ENCODE data around the gene FOXN3.
"Not testable (repeated sequence)": the region's sequence is repeated elsewhere in the genome, so short reads cannot be mapped to it uniquely, and the experiment has no call there.

Gene FOXN3

DNA sequence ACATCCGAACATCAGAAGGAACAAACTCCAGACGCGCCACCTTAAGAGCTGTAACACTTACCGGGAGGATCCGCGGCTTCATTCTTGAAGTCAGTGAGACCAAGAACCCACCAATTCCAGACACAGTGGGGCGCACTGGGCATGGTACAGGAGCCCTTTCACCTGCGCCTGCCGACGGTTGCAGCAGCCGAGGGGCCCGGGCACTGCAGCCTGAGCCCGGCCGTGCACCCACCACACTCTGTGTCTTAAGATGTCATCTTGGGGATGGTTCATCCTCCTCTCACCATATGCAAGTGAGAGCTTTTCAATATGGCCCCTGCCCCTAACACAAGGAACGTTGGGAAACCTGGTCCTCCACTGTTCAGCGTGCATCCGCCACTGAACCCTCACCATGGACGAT lies 304.3 kb downstream of the FOXN3 start:
- DNase-seq, result no peak

DNA sequence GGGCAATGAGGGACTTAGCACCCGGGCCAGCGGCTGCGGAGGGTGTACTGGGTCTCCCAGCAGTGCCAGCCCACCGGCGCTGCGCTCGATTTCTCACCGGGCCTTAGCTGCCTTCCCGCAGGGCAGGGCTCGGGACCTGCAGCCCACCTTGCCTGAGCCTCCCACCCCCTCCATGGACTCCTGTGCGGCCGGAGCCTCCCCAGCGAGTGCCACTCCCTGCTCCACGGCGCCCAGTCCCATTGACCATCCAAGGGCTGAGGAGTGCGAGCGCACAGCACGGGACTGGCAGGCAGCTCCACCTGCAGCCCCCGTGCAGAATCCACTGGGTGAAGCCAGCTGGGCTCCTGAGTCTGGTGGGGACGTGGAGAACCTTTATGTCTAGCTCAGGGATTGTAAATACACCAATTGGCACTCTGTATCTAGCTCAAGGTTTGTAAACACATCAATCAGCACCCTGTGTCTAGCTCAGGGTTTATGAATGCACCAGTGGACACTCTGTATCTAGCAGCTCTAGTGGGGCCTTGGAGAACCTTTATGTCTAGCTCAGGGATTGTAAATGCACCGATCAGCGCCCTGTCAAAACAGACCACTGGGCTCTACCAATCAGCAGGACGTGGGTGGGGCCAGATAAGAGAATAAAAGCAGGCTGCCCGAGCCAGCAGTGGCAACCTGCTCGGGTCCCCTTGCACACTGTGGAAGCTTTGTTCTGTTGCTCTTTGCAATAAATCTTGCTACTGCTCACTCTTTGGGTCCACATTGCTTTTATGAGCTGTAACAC lies 305.1 kb downstream of the FOXN3 start:
- DNase-seq, result not testable (repeated sequence)

DNA sequence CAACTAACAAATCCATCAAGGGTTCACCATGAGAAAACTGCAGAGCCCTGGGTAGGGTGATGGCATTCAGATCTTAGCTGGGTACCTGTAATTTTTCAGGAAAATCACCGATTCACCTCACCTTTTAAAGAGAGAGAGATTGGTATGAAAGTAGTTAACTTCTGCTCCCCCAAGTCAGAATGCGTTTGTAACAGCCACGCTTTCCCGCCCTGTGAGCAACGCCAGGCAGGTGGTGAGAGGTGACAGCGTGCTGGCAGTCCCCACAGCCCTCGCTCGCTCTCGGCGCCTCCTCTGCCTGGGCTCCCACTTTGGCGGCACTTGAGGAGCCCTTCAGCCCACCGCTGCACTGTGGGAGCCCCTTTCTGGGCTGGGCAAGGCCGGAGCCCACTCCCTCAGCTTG lies 305.8 kb downstream of the FOXN3 start:
- DNase-seq, result not testable (repeated sequence)

DNA sequence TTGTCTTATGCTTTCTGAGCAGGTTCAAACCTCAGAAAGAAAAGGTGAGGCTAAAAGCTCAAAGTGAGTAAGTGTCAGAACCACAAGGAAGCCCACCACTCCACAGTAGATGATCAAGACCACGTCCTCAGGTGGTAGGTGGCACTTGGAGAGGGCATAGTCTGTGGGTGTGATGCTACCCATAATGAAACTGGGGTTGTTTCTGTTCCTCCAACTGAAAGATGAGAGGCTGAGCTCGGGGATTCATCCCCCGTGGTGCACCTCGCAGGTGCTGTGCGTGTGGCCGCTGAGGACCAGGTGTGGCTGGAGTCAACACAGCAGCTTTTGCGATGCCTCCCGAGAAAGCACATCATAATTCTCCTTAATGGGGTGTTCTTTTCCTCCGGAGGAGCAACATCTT lies 306.9 kb downstream of the FOXN3 start:
- no peak for DNase-seq

DNA sequence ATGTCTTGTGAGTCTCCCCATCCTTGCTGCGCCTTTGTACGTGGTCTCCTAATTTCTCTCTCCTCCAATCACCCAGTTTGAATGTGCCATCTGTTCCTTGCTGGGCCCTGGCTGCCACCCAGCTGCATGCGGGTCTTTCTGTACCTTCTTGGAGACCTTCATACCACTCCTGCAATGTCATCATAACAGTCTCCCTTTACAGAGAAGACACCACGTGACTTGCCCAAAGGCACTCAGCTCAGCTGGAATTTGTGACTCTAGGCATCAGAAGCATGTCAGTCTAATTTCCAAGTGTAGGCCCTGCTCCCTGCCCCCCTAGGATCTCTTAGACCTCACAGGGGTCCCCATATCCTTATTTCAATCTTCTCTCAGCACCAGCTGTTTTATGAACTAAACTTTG lies 308.4 kb downstream of the FOXN3 start:
- DNase-seq, result no peak

DNA sequence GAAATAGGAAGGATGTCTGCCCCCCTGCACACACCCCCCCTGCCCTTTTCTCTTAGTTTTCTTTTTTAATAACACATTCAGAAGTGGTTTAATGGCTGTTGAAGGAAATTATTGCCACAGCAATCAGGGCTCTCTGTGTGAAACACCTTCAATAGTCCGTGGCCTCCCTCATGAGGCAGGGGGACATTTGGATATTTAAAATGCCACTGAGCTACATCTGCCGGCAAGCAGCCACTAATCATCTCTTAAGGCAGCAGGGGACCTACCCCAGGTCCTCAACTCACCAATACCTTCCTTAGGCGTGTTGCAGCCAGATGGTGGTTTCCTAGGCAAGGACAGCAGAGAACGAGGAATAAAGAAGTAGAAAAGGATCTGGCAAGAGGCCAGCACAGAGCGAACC lies 309.4 kb downstream of the FOXN3 start:
- DNase-seq, result no peak

Data from NK-92 treated with Interleukin-12 subunit alpha and Interleukin-12 subunit beta, amount 100 ng/mL, for 24 hours (cell line).